Prostate gland (tissue), 2 donors: Measurements from ENCODE around the gene CRIP1.

Source experiments
- CTCF ChIP-seq, 4 experiments: fragments of 200-600 bp in 2 of 4; fragments of 450-650 bp in 2 of 4; sonication (generic) in 2 of 4; IDR thresholded peaks; 1 replicate in 3 of 4; 2 replicates in 1 of 4; pipeline ENCODE4 v1.5.1; 2016 to 2019; ENCODE audit warnings: antibody characterized with exemption in 4 of 4, mild to moderate bottlenecking in 2 of 4, moderate library complexity in 2 of 4
- POLR2A ChIP-seq: fragments of 450-650 bp; IDR thresholded peaks from one replicate; pipeline ENCODE4 v1.6.1; 2016; ENCODE audit warnings: antibody characterized with exemption, mild to moderate bottlenecking

GRCh38 chr14:105442125-105442524 lies 44.6 kb upstream of the CRIP1 start:
- TF ChIP-seq CTCF (IDR thresholded peaks at IDR 0.05) (no peak), POLR2A (no peak)
